KMS-11 (cell line): Measurements from ENCODE around the gene FGF9.

Experiments used
- H2AFZ ChIP-seq: fragments of 200-600 bp; sonication (generic); 2 replicates; pipeline ENCODE4 v1.6.1; 2016; ENCODE audit warnings: antibody characterized with exemption, mixed run types, low read depth
- H3K27ac ChIP-seq: fragments of 200-600 bp; sonication (generic); 2 replicates; pipeline ENCODE4 v1.6.1; 2016; ENCODE audit warnings: mild to moderate bottlenecking, mixed run types
- H3K27me3 ChIP-seq: fragments of 200-600 bp; sonication (generic); 2 replicates; pipeline ENCODE4 v1.6.1; 2017; ENCODE audit warnings: mild to moderate bottlenecking, low read depth, mixed run types, moderate library complexity; ENCODE audit not compliant: insufficient read depth
- H3K36me3 ChIP-seq: fragments of 200-600 bp; sonication (generic); 2 replicates; pipeline ENCODE4 v1.6.1; 2017; ENCODE audit warnings: mild to moderate bottlenecking, mixed run types; ENCODE audit not compliant: insufficient read depth
- H3K4me1 ChIP-seq: fragments of 200-600 bp; sonication (generic); 2 replicates; pipeline ENCODE4 v1.6.1; 2016; ENCODE audit warnings: mild to moderate bottlenecking, low read depth, mixed run types; ENCODE audit not compliant: poor library complexity, severe bottlenecking
- H3K4me2 ChIP-seq: fragments of 200-600 bp; sonication (generic); 2 replicates; pipeline ENCODE4 v1.7.0; 2016; ENCODE audit warnings: mild to moderate bottlenecking, mixed run types
- H3K4me3 ChIP-seq: fragments of 200-600 bp; sonication (generic); IDR thresholded peaks from 2 replicates; pipeline ENCODE4 v1.6.1; 2017; ENCODE audit warnings: low read depth, low read length, mixed read lengths; ENCODE audit not compliant: insufficient read depth
- H3K79me2 ChIP-seq: fragments of 200-600 bp; sonication (generic); 2 replicates; pipeline ENCODE4 v1.6.1; 2016; ENCODE audit warnings: low read depth, mixed run types; ENCODE audit not compliant: insufficient read depth
- H3K9ac ChIP-seq: fragments of 200-600 bp; sonication (generic); 2 replicates; pipeline ENCODE4 v1.6.1; 2016; ENCODE audit warnings: mild to moderate bottlenecking, mixed run types
- H4K20me1 ChIP-seq: fragments of 200-600 bp; sonication (generic); 2 replicates; pipeline ENCODE4 v1.6.1; 2016; ENCODE audit warnings: mild to moderate bottlenecking, mixed run types; ENCODE audit not compliant: insufficient read depth
- TF ChIP-seq, protein P1 (sequence below): fragments of 200-600 bp; sonication (generic); conservative IDR thresholded peaks from 2 replicates; pipeline ENCODE4 v1.6.1; 2017; ENCODE audit warnings: low read depth, mild to moderate bottlenecking, antibody characterized with exemption, low read length, moderate library complexity, mixed read lengths

Gene FGF9

DNA sequence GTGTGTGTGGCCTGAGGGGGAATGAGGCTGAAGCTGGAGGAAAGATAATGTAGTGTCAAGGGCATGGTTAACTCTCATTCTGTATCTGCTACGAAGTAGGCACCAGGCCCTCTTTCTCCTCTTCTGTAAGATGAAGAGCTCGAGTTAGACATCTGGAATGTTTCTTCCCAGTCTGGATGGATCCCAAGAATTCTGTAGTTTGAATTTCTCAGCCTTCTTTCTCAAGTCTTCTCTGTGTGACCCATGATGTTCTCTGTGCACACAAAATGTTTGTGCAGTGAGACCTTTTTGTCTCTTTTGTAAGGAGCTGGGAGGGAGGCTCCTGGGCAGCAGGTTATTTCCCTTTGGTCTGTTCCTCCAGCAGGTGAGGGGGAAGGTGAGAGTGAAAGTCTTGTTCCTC is 13.7 kb downstream of the FGF9 start:
- H3K27ac ChIP-seq, result no peak overlapping the region
- no peak overlapping the region for H3K9ac ChIP-seq
- peaks cover 47% of the 10 kb centered on the region for H3K4me1 ChIP-seq
- H3K79me2 ChIP-seq, result no peaks in the 10 kb centered on the region
- no peak overlapping the region for H3K4me3 ChIP-seq
- no peak overlapping the region for H2AFZ ChIP-seq
- no peak overlapping the region for H3K4me2 ChIP-seq
- H3K27me3 ChIP-seq, result no peaks in the 10 kb centered on the region
- H4K20me1 ChIP-seq, result no peaks in the 10 kb centered on the region
- no peaks in the 10 kb centered on the region for H3K36me3 ChIP-seq
- TF ChIP-seq, protein P1, sequence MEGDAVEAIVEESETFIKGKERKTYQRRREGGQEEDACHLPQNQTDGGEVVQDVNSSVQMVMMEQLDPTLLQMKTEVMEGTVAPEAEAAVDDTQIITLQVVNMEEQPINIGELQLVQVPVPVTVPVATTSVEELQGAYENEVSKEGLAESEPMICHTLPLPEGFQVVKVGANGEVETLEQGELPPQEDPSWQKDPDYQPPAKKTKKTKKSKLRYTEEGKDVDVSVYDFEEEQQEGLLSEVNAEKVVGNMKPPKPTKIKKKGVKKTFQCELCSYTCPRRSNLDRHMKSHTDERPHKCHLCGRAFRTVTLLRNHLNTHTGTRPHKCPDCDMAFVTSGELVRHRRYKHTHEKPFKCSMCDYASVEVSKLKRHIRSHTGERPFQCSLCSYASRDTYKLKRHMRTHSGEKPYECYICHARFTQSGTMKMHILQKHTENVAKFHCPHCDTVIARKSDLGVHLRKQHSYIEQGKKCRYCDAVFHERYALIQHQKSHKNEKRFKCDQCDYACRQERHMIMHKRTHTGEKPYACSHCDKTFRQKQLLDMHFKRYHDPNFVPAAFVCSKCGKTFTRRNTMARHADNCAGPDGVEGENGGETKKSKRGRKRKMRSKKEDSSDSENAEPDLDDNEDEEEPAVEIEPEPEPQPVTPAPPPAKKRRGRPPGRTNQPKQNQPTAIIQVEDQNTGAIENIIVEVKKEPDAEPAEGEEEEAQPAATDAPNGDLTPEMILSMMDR, result no peak

DNA sequence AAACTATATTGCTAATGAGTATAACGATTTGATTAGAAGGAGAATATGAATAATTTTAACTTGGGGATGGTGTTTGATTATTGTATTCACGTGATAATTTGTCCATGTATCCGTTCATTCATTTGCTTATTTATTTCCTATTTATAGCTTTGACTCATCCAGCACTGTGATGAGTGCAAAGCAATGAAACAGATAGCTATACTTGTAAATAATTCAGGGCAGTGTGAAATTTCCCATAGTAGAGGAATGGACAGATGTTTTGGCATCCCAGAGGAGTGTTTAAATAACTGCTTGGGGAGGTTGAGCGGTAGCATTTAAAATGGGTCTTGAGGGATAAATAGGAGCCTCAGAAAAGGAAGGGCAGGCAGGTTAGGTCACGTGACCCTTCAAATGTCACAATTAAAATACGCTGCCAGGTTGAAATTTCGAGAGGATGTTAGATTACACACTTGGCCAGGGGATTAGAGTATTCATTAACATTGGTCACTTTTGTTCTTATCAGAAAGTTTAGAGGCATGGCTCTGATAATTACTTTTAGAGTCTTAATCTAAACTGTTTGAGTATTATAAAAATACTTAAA is 14.7 kb downstream of the FGF9 start:
- no peaks in the 10 kb centered on the region for H3K27me3 ChIP-seq
- no peak overlapping the region for H3K9ac ChIP-seq
- peak overlapping the region; percentile 62; the same call in 1 of the 2 replicates for H3K4me2 ChIP-seq
- no peaks in the 10 kb centered on the region for H4K20me1 ChIP-seq
- no peak overlapping the region for H2AFZ ChIP-seq
- no peak overlapping the region for H3K4me3 ChIP-seq
- TF ChIP-seq, protein P1, result no peak
- peak overlapping the region; percentile 94 for H3K27ac ChIP-seq
- H3K79me2 ChIP-seq, result no peaks in the 10 kb centered on the region
- peaks cover 38% of the 10 kb centered on the region for H3K4me1 ChIP-seq
- H3K36me3 ChIP-seq, result no peaks in the 10 kb centered on the region

DNA sequence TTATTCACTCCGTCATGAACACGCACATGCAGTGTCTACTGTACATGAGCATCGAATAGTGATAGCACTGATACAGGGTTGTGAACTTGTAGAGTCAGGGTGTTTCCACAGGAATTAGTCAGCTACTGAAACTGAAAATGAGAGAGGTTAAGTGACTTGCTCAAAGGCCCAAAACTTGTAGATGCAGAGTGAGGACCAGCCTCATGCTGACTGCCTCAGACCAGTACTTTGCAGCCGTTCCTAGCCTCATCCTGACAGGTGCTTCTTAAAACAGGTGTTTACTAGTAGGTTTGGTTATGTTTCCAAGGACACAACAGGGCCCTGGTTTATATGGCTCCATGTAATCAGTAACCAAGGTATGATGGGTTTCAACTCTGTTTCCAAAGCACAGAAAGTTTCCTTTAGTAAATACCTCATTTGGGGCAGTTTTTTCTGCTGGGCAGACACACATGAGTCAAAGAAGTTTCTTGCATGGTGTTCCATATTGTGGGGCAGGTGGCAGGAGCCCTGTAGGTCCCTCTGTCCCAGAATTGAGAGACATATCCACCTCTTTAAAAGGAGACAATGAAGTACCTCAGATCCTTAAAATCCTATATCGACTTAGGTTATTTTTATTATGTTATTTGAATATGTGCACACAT is 16.0 kb downstream of the FGF9 start:
- Histone ChIP-seq H3K27ac (peak overlapping the region; percentile 94), H3K4me2 (peak overlapping the region; percentile 11; the same call in 1 of the 2 replicates), H3K36me3 (no peaks in the 10 kb centered on the region), H2AFZ (no peak overlapping the region), H3K27me3 (no peaks in the 10 kb centered on the region), H3K4me1 (peaks cover 37% of the 10 kb centered on the region), H3K9ac (peak overlapping the region; percentile 49; the same call in 1 of the 2 replicates), H3K4me3 (no peak overlapping the region), H3K79me2 (no peaks in the 10 kb centered on the region), H4K20me1 (no peaks in the 10 kb centered on the region)
- TF ChIP-seq, protein P1, result no peak

DNA sequence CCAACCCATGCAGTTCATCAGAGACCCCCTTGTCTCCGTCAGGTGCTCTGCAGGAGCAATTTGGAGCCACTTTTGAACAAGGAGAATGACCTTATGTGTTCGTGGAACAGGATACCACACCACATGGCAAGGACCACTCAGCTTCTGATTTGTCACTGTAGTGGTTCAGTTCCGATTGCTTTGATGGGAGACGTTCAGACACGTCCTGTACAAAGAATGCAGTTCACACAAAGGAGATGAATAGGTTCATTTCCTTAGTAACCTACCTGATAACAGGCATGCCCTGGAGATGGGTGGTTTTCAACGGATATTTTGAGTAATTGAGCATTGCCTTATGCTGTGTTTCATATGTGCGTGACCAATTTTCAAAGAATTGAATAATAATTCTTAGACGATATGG is 17.2 kb downstream of the FGF9 start:
- Histone ChIP-seq H3K9ac (peak overlapping the region; percentile 49; the same call in 1 of the 2 replicates), H3K27ac (peak overlapping the region; percentile 94), H3K79me2 (no peaks in the 10 kb centered on the region), H3K27me3 (no peaks in the 10 kb centered on the region), H3K36me3 (no peaks in the 10 kb centered on the region), H3K4me3 (no peak overlapping the region), H3K4me2 (no peak overlapping the region; the same call in 1 of the 2 replicates), H4K20me1 (no peaks in the 10 kb centered on the region), H2AFZ (no peak overlapping the region), H3K4me1 (peaks cover 37% of the 10 kb centered on the region)
- TF ChIP-seq, protein P1, result no peak
